ENCODE results near the gene MYO1E.

MYO1E gene

DNA sequence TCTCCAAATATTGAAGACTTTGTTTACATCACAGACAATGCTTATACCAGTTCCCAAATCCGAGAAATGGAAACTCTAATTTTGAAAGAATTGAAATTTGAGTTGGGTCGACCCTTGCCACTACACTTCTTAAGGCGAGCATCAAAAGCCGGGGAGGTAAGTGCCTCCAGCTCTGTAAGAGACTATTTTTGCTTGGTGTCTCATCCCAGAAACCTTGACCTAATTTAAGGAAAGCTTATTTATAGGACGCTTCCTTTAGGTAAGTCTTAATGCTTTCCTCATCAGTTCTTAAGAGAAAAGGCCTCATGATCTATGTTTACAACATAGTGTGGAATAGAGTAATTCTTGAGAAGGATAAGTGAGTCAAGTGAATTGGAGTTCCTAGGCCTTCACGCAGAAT, 255.9 kb downstream of the MYO1E start:
- no peak for DNase-seq

DNA sequence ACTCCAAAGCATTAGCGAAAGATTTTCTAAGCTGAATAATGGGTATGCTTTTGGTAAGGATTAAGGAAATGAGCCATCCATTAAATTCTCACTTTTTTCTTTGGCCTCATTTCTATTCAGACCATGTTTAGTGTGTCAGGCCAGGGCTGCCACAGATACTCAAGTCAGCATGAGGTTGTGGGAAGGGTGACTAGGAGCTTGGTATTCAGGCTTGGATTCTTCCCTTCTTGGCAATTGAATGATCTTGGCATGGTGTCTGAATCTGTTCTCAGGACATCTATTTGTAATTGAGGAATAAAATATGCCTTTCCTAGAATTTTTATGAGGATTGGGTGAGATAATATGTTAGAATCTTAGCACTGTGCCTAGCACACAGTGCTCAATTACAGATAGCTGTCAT, 256.5 kb downstream of the MYO1E start:
- DNase-seq, result no peak

GRCh38 chr15:59115047-59115446, 257.6 kb downstream of the MYO1E start:
- no peak for DNase-seq

DNA sequence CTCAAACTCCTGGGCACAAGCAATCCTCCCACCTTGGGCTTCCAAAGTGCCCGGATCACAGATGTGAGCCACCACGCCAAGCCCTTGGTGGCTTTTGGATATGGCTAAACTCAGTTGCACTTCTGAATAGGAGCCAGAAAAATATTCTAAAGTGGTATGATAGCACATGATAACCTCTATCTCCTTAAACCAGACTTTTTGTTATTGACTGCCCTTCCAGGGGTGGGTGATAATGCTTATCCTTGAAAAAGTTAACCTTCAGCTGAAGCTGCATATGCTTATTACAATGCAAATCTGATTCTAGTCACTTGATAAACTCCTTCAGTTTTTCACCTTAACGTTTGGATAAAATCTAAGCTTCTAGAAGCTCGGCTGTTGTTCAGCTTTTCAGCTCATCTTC, 261.4 kb downstream of the MYO1E start:
- no peak for DNase-seq

- DNase-seq, result no peak
Measured at GRCh38 chr15:59105854-59106253, 266.8 kb downstream of the MYO1E start.

- peak; percentile 87 for DNase-seq
Measured at GRCh38 chr15:59104912-59105732, 267.5 kb downstream of the MYO1E start, which contains the start of gene CCNB2. CCNB2 (plus strand) TSS chr15:59105146; CDS start chr15:59105269, 123 bp downstream.

DNA sequence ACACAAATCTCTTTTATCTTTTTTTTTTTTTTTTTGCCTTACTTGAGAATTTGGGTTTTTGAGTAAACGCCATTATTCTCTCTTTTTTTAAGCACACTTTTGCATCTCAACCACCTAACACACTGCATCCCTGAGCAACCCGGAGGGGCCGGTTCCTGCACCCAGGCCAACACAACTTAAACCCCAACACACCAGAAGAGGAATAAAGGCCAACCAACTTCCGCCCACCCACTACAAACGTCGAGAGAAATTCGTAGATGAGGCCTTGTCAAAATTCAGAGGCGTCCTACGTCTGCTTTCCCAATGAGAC, 268.1 kb downstream of the MYO1E start:
- DNase-seq, result no peak

DNA sequence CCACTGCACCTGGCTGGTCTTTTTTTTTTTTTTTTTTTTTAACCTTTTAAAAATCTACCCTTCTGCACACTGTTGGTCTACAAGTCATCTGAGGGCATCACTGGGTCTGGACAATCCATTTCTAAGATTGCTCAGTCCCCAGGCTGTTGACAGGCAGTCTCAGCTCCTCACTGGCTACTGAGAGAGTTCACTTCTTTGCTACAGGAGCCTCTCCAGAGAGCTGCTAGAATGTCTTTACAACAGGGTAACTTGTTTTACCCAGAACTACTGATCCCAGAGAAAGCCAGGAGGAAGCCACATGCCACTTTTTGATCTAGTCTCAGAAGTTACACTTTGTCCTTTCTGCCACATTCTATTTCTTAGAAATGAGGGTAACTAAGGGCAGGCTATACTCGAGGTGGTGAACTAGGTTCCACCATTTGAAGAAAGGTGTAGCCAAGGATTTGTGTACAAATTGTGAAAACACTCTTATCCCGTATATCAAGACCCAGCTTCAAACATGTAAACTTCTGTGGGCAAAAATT, 273.4 kb downstream of the MYO1E start:
- no peak for DNase-seq

DNA sequence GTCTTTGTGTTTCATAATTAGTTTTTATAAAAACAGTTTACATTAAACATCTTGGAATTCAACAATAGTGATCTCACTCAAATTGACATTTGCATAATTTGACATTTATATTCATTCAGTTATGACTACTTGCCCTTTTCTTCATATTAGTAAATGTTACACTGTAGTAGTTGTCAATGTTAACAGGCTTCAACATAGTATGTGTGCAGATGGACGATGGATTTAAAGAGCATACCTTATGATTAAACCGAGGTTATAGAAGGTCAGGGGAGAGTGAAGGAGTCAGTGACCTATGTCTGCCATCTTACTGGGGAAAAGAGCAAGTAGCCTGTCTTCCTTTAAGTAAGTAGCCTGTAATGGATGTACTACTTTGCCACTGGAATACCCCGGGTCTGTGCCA, 276.2 kb downstream of the MYO1E start:
- DNase-seq, result no peak

- DNase-seq, result no peak
Measured at GRCh38 chr15:59094077-59094476, 278.6 kb downstream of the MYO1E start.

DNA sequence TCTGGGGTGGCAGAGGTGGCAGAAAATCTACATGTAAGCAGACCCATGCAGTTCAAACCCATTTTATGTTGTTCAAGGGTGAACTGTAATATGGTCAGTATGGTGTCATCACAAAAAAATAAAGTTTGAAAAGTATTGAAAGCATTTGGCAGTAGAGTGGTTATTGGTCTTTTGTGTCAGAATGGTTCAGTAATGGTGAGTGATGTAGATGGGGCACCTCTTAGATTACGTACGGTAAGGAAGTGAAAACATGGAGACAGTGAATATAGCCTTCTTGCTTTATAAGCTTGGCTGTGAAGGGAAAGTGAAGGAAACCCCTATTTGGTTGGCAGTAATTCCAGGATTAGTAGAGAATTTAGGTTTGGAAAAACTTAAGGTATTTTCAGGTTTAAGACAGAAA, 284.9 kb downstream of the MYO1E start:
- DNase-seq, result no peak

All from SIG-M5 (cell line).